Kidney (tissue), 14 donors: Measurements from ENCODE around the gene DTX4. TPM values are rescaled to one million over a fixed set of nuclear protein-coding genes. Genes with fewer than 3 reads are reported as not detected.

Experiments used
- DNase-seq, 5 donors: peaks; one replicate each; pipeline ENCODE4 v3.0.0-alpha.2; 2013 to 2020
- FAIRE-seq: peaks from 2 replicates; lab custom pipeline; 2012; peaks lifted over from hg19 to GRCh38; lab: Jason Lieb, UNC
- H3K27ac ChIP-seq, 2 donors: one replicate each; pipeline ENCODE4 v1.7.0; 2013; ENCODE audit warnings: low read depth in 2 of 2, low read length in 2 of 2, inconsistent platforms in 1 of 2
- H3K27me3 ChIP-seq: one replicate; pipeline ENCODE4 v1.7.1; 2013; ENCODE audit warnings: low read length, inconsistent platforms; ENCODE audit not compliant: control insufficient read depth, insufficient read depth
- H3K36me3 ChIP-seq, 3 donors: one replicate each; pipeline versions ENCODE4 v1.7.0 to v1.7.1; 2013; ENCODE audit warnings: low read length in 3 of 3, control low read depth in 1 of 3, inconsistent platforms in 1 of 3; ENCODE audit not compliant: insufficient read depth in 3 of 3, control insufficient read depth in 2 of 3
- H3K4me1 ChIP-seq, 3 donors: one replicate each; pipeline versions ENCODE4 v1.7.0 to v1.7.1; 2013; ENCODE audit warnings: low read length in 3 of 3, inconsistent platforms in 1 of 3, low read depth in 1 of 3; ENCODE audit not compliant: control insufficient read depth in 2 of 3, insufficient read depth in 2 of 3
- H3K4me3 ChIP-seq, 3 donors: one replicate each; pipeline versions ENCODE4 v1.7.0 to v1.8.1; 2013; ENCODE audit warnings: low read length in 3 of 3, control low read depth in 1 of 3, inconsistent platforms in 1 of 3
- H3K9ac ChIP-seq, 3 donors: one replicate each; pipeline versions ENCODE4 v1.7.0 to v1.7.1; 2013; ENCODE audit warnings: low read length in 3 of 3, control low read depth in 1 of 3, inconsistent platforms in 1 of 3
- H3K9me3 ChIP-seq, 3 donors: one replicate each; pipeline versions ENCODE4 v1.7.0 to v1.7.1; 2013; ENCODE audit warnings: low read length in 3 of 3, control low read depth in 1 of 3, inconsistent platforms in 1 of 3; ENCODE audit not compliant: control insufficient read depth in 2 of 3, insufficient read depth in 1 of 3
- CTCF ChIP-seq: IDR thresholded peaks from 3 replicates; pipeline ENCODE4 v1.5.1; 2012; ENCODE audit warnings: mild to moderate bottlenecking, moderate library complexity, borderline replicate concordance; ENCODE audit not compliant: insufficient read depth; ENCODE audit errors: extremely low read depth
- intact Hi-C: fragments of 100-400 bp; cut with DNase I; formaldehyde crosslinking; loops from one replicate; pipeline ENCODE4 v1.11.1; 2022
- polyA plus RNA-seq: library from polyadenylated mRNA; stranded (reverse); fragments of 350-450 nt; fragmentation: Illumina TruSeq; extraction: RNeasy Lipid Tissue Mini Kit (QIAGEN cat#74804); gene quantifications from one replicate; pipeline ENCODE4 v1.2.3, GENCODE V29; 2014; ENCODE audit warnings: low read depth, low replicate concordance; ENCODE audit not compliant: insufficient read depth
- total RNA-seq: library from RNA; stranded (reverse); fragmentation: NEBNext Ultra II Directional; extraction: Animal tissue kit (Norgen Biotek cat#: 25700); gene quantifications from one replicate; pipeline ENCODE4 v1.2.1, GENCODE V29; 2021
- donor health status: control.
- donor health status: control.
- donor health status: control.
- donor health status: control.
- donor health status: control.
- donor health status: DM: yes; HTN: yes; CAD: no.
- donor health status: Normal renal cell carcinoma (clear cell type).

DTX4 gene
- total and polyA plus RNA-seq, 2 donors from 2014 or later = 7.2 to 21.8 TPM

- Histone ChIP-seq H3K27ac (no peak within 1 kb of the TSS), H3K27me3 (no peaks in the 10 kb centered on the region), H3K9ac (no peak within 1 kb of the TSS), H3K36me3 (no peaks in the 10 kb centered on the region), H3K4me1 (no peaks in the 10 kb centered on the region), H3K9me3 (no peaks in the 10 kb centered on the region), H3K4me3 (no peak within 1 kb of the TSS)
- no peak for DNase-seq
- TF ChIP-seq CTCF = no peak
- no peak for FAIRE-seq
- intact Hi-C loops = no loop called here
These were observed 41.1 kb downstream of the DTX4 start, which contains the start of gene MPEG1 for GRCh38 chr11:59212744-59213631. MPEG1 (minus strand) TSS chr11:59212927; CDS start chr11:59212865, 62 bp downstream.

GRCh38 chr11:59214141-59214893, 42.4 kb downstream of the DTX4 start:
- no peak for TF ChIP-seq CTCF
- FAIRE-seq = no peak
- intact Hi-C loops = no loop called here

GRCh38 chr11:59216641-59217564, 45.0 kb downstream of the DTX4 start:
- Histone ChIP-seq H3K36me3 (no peaks in the 10 kb centered on the region), H3K9ac (no peak overlapping the region), H3K27me3 (no peaks in the 10 kb centered on the region), H3K4me3 (no peak overlapping the region), H3K27ac (peak overlapping the region in 1 of 2 donors; percentile 45), H3K9me3 (no peaks in the 10 kb centered on the region), H3K4me1 (no peaks in the 10 kb centered on the region)
- FAIRE-seq = no peak
- no peak for TF ChIP-seq CTCF
- intact Hi-C loops = no loop called here
- DNase-seq = peak in 2 of 5 donors; percentile 36 to 73

More at GRCh38 chr11:59214141-59214893, 42.4 kb downstream of the DTX4 start:
- no peaks in the 10 kb centered on the region for H3K4me1 ChIP-seq
- H3K9me3 ChIP-seq = no peaks in the 10 kb centered on the region
- no peak for DNase-seq
- H3K9ac ChIP-seq = no peak overlapping the region
- H3K36me3 ChIP-seq = no peaks in the 10 kb centered on the region
- H3K4me3 ChIP-seq = no peak overlapping the region
- H3K27me3 ChIP-seq = no peaks in the 10 kb centered on the region
- no peak overlapping the region for H3K27ac ChIP-seq
